Fibroblast of lung (primary cell): ENCODE measurements around the gene PDIA2. TPM values are rescaled to one million over a fixed set of nuclear protein-coding genes. Genes with fewer than 3 reads are reported as not detected.
"Not testable (repeated sequence)": the region's sequence is repeated elsewhere in the genome, so short reads cannot be mapped to it uniquely, and the experiment has no call there.

Source experiments
- DNase-seq, 2 donors: peaks; one replicate each; pipeline versions ENCODE4 v3.0.0 to v3.0.0-alpha.2; 2010; ENCODE audit warnings: low read depth in 2 of 2
- H2AFZ ChIP-seq: 2 replicates; pipeline ENCODE4 v1.5.1; 2012; ENCODE audit warnings: low read length, control low read depth, inconsistent platforms
- H3K27ac ChIP-seq: 2 replicates; pipeline ENCODE4 v1.5.1; 2011; ENCODE audit warnings: low read length, control low read depth; ENCODE audit not compliant: insufficient read depth
- H3K27me3 ChIP-seq: 2 replicates; pipeline ENCODE4 v1.5.1; 2011; ENCODE audit warnings: mild to moderate bottlenecking, low read length; ENCODE audit not compliant: control insufficient read depth, insufficient read depth
- H3K36me3 ChIP-seq: 2 replicates; pipeline ENCODE4 v1.5.1; 2011; ENCODE audit warnings: low read length; ENCODE audit not compliant: control insufficient read depth, insufficient read depth
- H3K4me1 ChIP-seq: 2 replicates; pipeline ENCODE4 v1.5.1; 2011; ENCODE audit warnings: low read length; ENCODE audit not compliant: control insufficient read depth, insufficient read depth; ENCODE audit errors: extremely low read depth
- H3K4me2 ChIP-seq: 2 replicates; pipeline ENCODE4 v1.5.1; 2011; ENCODE audit warnings: low read length, control low read depth; ENCODE audit not compliant: insufficient read depth; ENCODE audit errors: extremely low read depth
- H3K4me3 ChIP-seq, 4 experiments: fragments of 200-600 bp in 1 of 4; sonication (generic) in 1 of 4; replicated peaks in 1 of 4; 2 replicates each; pipeline ENCODE4 v1.5.1; 2011 to 2016; ENCODE audit warnings: low read length in 4 of 4, low read depth in 3 of 4, mild to moderate bottlenecking in 3 of 4, control low read depth in 2 of 4, inconsistent platforms in 1 of 4, mixed read lengths in 1 of 4; ENCODE audit not compliant: insufficient read depth in 1 of 4; ENCODE audit errors: control extremely low read depth in 1 of 4
- H3K79me2 ChIP-seq: 2 replicates; pipeline ENCODE4 v1.5.1; 2012; ENCODE audit warnings: mild to moderate bottlenecking, low read length, inconsistent platforms; ENCODE audit not compliant: control insufficient read depth, insufficient read depth
- H3K9ac ChIP-seq: 2 replicates; pipeline ENCODE4 v1.5.1; 2011; ENCODE audit warnings: mild to moderate bottlenecking, low read length, control low read depth; ENCODE audit not compliant: insufficient read depth
- H3K9me3 ChIP-seq: 2 replicates; pipeline ENCODE4 v1.5.1; 2012; ENCODE audit warnings: low read depth, low read length; ENCODE audit not compliant: control insufficient read depth, insufficient read depth
- H4K20me1 ChIP-seq: 2 replicates; pipeline ENCODE4 v1.5.1; 2011; ENCODE audit warnings: low read length; ENCODE audit not compliant: control insufficient read depth, insufficient read depth; ENCODE audit errors: extremely low read depth
- CTCF ChIP-seq, 2 donors: IDR thresholded peaks in 1 of 2; conservative IDR thresholded peaks in 1 of 2; 1 replicate in 1 of 2; 2 replicates in 1 of 2; pipeline ENCODE4 v1.5.1; 2011 to 2012; ENCODE audit warnings: low read length in 2 of 2, control low read depth in 1 of 2, inconsistent platforms in 1 of 2, low read depth in 1 of 2, mild to moderate bottlenecking in 1 of 2
- EZH2 ChIP-seq: IDR thresholded peaks from 2 replicates; pipeline ENCODE4 v1.5.1; 2012; ENCODE audit warnings: low read length, control low read depth, mild to moderate bottlenecking; ENCODE audit errors: missing control alignments
- polyA plus RNA-seq, 2 donors: library from polyadenylated mRNA; depleted of rRNA in 1 of 2; stranded (reverse) in 1 of 2; unstranded in 1 of 2; fragments of >200 nt; gene quantifications; 2 replicates each; pipeline ENCODE4 v1.2.1, GENCODE V29; 2011 to 2012; ENCODE audit warnings: missing spikeins in 1 of 2
- total RNA-seq: library from RNA; depleted of rRNA; stranded (reverse); fragments of >200 nt; gene quantifications from 2 replicates; pipeline ENCODE4 v1.2.1, GENCODE V29; 2014

Gene PDIA2
- total and polyA plus RNA-seq, 2 donors (not counting 1 experiment from before 2014, with no cell fraction given) = 0.06 to 0.33 TPM

- no peaks in the 10 kb centered on the region for H3K79me2 ChIP-seq
- no peaks in the 10 kb centered on the region for H4K20me1 ChIP-seq
- no peak overlapping the region for H3K27ac ChIP-seq
- DNase-seq = no peak
- H3K9ac ChIP-seq = no peak overlapping the region
- H3K36me3 ChIP-seq = peaks cover 3% of the 10 kb centered on the region
- H3K4me1 ChIP-seq = no peaks in the 10 kb centered on the region
- H3K4me3 ChIP-seq = no peak overlapping the region
- no peaks in the 10 kb centered on the region for H3K9me3 ChIP-seq
- no peaks in the 10 kb centered on the region for H3K27me3 ChIP-seq
- TF ChIP-seq CTCF (conservative IDR thresholded peaks at IDR 0.05 in 1 of 2, IDR thresholded peaks at IDR 0.05 in 1 of 2; ENCODE audit: low read depth in 1 of 2, low read length in 2 of 2) (no peak), EZH2 (no peak)
- no peak overlapping the region for H2AFZ ChIP-seq
- no peak overlapping the region for H3K4me2 ChIP-seq
Observed at GRCh38 chr16:265002-265529, 17.9 kb upstream of the PDIA2 start.

- Histone ChIP-seq H3K79me2 (no peaks in the 10 kb centered on the region), H3K9me3 (no peaks in the 10 kb centered on the region), H3K4me2 (no peak overlapping the region), H3K4me3 (no peak overlapping the region), H4K20me1 (no peaks in the 10 kb centered on the region), H3K9ac (no peak overlapping the region), H3K27me3 (no peaks in the 10 kb centered on the region), H3K4me1 (no peaks in the 10 kb centered on the region), H3K36me3 (peaks cover 2% of the 10 kb centered on the region), H3K27ac (no peak overlapping the region), H2AFZ (no peak overlapping the region)
- no peak for TF ChIP-seq CTCF (conservative IDR thresholded peaks at IDR 0.05 in 1 of 2, IDR thresholded peaks at IDR 0.05 in 1 of 2; ENCODE audit: low read depth in 1 of 2, low read length in 2 of 2)
- DNase-seq = no peak
Observed at GRCh38 chr16:265711-266110, 17.3 kb upstream of the PDIA2 start.

- no peak overlapping the region for H3K27ac ChIP-seq
- no peaks in the 10 kb centered on the region for H3K27me3 ChIP-seq
- H3K4me3 ChIP-seq = no peak overlapping the region
- no peaks in the 10 kb centered on the region for H3K79me2 ChIP-seq
- no peak for TF ChIP-seq CTCF (conservative IDR thresholded peaks at IDR 0.05 in 1 of 2, IDR thresholded peaks at IDR 0.05 in 1 of 2; ENCODE audit: low read depth in 1 of 2, low read length in 2 of 2)
- TF ChIP-seq EZH2 = no peak
- no peak overlapping the region for H3K9ac ChIP-seq
- no peak overlapping the region for H3K4me2 ChIP-seq
- H2AFZ ChIP-seq = no peak overlapping the region
- H4K20me1 ChIP-seq = no peaks in the 10 kb centered on the region
- no peaks in the 10 kb centered on the region for H3K4me1 ChIP-seq
- no peaks in the 10 kb centered on the region for H3K9me3 ChIP-seq
- no peak for DNase-seq
- peaks cover 2% of the 10 kb centered on the region for H3K36me3 ChIP-seq
Observed at GRCh38 chr16:266258-267164, 16.5 kb upstream of the PDIA2 start.

GRCh38 chr16:267562-267961 lies 15.4 kb upstream of the PDIA2 start:
- not testable (repeated sequence) for H3K4me1 ChIP-seq, H3K9me3 ChIP-seq, H4K20me1 ChIP-seq, H2AFZ ChIP-seq, H3K9ac ChIP-seq, H3K4me3 ChIP-seq, H3K4me2 ChIP-seq, H3K36me3 ChIP-seq, H3K27ac ChIP-seq, H3K27me3 ChIP-seq, H3K79me2 ChIP-seq, DNase-seq
